Stimulated activated CD4-positive, alpha-beta T cell treated with anti-CD3 and anti-CD28 coated beads, TNF-alpha, amount 100 ng/mL, for 1 hour (primary cell): Measurements from ENCODE around the gene LONP2.
"Not testable (repeated sequence)": the region's sequence is repeated elsewhere in the genome, so short reads cannot be mapped to it uniquely, and the experiment has no call there.

Experiments used
- DNase-seq, 3 donors: peaks; one replicate each; pipeline ENCODE4 v3.0.0-alpha.2; 2020; ENCODE audit warnings: low read depth in 3 of 3, low spot score in 1 of 3

LONP2 gene

DNA sequence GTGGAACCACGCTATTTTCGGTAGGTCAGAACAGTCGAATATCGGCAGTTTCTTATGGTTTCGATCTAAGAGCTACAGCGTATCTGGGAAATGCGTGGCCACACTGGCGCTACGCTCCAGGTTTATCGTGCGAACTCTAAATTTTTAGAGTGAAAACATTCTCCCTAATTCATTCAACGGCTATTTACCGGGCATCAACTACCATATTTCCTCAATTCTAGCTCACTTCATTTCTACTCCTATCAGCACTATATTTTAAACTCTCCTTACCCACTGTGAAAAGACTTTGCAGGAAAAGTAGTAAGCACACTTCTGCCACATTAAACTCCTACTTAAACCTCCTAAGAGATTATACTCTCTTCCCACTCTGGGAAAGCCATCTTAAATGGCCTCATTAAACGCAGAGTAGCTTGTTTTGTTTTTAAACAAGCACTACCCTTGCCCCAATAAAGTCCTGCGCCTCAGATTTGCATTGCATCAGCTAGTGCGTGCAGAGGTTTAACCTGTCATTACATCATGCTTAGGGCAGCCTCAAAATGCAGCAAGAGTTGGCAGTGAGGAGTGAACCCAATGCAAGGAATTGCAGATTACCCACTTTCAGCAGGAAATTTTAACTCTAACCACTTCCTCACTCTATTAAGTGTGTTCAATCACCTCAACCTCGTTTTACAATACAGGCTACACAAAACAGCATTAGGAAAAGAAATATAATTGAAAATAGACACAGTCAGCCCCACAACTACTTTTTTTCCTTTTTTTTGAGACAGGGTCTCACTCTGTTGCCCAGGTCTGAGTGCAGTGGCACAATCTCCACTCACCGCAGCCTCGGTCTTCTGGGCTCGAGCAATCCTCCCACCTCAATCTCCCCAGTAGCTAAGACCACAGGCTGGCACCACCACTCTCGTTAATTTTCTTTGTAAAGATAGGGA lies 122.3 kb downstream of the LONP2 start:
- no peak for DNase-seq

DNA sequence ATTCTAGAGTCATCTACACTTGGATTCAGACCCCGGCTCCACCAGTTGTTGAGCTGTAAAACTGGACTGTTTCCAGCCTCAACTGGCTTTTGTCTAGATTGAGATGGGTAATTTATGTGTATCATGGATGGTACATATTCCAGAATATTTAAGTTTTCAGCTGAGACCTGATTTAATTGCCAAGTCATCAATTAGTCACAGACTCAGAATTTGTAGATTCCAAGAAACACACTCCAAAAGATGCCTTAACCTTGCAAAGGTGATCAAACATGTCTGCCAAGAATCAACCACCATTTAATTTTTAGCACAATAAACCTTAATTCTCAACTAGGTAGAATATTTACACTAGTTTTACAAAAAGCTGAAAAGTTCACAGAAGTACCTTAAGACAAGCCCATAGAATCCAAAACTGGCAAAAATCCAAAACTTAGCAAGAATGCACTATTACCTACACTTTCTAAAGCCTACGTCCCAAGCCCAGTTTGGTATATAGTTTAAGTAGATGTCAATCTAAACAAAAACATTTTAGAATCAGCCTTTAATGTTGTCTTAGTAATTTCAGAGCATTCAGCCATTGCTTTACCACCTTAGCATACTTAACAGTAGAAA lies 123.4 kb downstream of the LONP2 start:
- DNase-seq: no peak

DNA sequence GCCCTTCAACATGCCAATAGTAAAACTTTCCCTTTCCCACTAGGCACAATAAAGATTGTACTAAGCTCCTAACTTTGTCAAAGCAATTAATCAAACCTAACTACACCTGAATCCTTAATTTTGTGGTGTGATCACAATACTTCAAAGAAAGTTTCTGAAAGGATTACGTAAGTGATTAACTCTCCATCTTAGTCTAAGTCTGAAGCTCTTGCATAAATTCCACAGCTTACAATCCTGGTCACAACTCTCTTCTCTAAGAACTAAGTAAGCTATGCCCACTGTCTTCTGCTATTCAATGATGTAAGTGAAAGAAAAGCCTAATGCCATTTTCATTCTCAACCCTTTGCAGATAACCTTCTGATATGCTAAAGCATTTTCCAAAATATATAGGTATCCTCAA lies 125.7 kb downstream of the LONP2 start:
- no peak for DNase-seq

DNA sequence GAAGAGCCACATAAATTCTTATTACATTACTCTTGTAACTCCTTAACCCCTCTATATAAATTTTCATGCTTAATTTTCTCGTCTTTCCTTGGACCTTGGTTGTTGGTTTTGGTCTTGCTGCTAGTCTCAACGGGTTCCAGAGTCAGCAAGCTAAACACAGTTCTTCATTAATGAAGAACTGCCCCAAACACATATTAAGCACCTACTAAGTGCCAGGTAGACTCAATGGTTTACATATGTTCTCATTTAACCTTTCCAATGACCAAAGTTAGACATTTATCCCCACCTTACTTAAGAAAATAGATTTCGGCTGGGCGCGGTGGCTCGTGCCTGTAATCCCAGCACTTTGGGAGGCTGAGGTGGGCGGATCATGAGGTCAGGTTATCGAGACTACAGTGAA lies 126.1 kb downstream of the LONP2 start:
- no peak for DNase-seq

- not testable (repeated sequence) for DNase-seq
Observed at GRCh38 chr16:48370668-48371392, 126.7 kb downstream of the LONP2 start.

GRCh38 chr16:48371393-48371780 lies 127.3 kb downstream of the LONP2 start:
- no peak for DNase-seq

DNA sequence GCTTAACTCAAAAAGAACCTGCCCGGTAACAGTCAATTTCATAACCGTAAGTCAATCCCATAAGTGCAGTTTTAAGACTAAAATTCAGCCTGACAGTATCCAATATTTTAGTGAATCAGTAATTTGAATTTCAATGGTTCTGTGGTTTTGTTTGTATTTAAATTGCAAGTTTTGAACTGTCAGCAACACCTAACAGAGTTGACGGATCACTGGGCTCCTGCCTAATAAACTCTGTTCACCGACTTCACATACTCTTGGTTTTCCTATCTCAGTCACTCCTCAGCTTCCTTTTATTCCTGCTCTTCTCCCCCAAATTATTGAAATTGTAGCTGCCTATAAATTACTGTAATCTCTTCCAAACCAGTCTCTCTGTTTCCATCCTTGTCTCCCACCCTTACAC lies 128.6 kb downstream of the LONP2 start:
- DNase-seq: no peak

DNA sequence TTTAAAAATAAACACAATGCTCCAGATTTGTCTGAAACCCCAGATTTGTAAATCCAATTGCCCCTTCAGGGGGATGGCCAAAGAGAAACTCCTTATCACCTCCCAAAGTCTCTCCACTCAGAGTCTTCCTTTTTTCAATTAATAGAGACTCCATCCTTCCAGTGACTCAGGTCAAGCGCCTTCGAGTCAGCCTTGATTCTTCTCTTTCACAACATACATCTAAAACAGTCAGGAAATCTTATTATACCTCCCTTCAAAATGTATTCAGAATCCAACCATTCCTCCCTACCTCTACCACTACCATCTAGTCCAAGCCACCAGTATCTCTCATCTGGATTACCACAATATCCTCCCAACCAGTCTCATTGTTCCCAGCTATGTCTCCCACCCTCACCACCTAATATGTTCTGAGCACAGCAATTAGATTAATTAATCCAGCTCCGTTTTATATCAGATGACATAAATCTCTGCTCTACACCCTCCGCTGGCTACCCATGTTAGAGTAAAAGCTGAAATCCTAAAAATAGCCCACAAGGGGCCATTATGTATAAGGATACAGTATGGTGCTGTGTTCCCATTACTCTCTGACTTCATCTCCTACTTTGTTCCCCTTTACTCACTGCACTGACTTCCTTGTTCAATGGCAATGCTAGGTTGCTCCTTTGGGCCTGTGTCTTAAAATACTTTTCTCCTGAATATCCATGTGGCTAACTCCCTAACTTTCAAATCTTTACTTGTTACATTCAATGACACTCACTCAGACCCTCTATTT lies 129.3 kb downstream of the LONP2 start:
- DNase-seq: no peak

GRCh38 chr16:48374255-48374654 lies 130.2 kb downstream of the LONP2 start:
- DNase-seq: no peak

GRCh38 chr16:48377301-48377700 lies 133.2 kb downstream of the LONP2 start:
- DNase-seq: not testable (repeated sequence)

DNA sequence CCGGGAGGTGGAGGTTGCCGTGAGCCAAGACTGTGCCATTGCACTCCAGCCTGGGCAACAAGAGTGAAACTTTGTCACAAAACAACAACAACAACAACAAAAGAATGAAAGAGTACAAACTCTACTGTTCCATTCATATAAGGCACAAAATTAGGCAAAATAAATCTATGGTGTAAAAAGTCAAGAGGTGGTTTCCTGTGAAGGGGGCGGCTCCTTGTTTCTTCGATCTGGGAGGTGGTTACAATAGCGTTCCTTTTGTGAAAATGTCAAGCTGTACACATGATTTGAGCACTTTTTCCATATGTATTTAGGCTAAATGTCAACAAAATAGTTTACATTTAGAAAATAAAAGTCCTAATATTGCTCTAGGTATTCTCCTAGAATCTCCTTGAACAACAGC lies 134.2 kb downstream of the LONP2 start:
- no peak for DNase-seq

DNA sequence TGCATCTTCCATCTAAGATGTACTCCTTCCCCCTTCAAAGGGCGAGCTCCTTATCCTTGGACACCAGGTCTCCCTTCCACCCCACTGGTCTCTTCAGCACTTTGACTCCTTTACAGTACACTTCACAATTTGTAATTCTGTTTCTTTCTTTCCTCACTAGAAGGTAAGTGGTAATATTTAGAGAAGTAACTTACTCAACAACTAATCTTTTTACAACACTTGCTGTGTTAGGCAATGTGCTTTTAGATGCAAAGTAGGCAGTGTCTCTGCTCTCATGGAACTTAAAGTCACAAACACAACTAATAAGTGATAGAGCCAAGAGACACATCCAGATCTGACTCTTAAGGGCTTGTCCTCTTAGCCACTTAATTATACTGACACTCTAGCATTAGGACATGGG lies 134.7 kb downstream of the LONP2 start:
- no peak for DNase-seq

- no peak for DNase-seq
Observed at GRCh38 chr16:48381201-48381600, 137.1 kb downstream of the LONP2 start.

- DNase-seq: no peak
Observed at GRCh38 chr16:48382131-48382530, 138.0 kb downstream of the LONP2 start.

DNA sequence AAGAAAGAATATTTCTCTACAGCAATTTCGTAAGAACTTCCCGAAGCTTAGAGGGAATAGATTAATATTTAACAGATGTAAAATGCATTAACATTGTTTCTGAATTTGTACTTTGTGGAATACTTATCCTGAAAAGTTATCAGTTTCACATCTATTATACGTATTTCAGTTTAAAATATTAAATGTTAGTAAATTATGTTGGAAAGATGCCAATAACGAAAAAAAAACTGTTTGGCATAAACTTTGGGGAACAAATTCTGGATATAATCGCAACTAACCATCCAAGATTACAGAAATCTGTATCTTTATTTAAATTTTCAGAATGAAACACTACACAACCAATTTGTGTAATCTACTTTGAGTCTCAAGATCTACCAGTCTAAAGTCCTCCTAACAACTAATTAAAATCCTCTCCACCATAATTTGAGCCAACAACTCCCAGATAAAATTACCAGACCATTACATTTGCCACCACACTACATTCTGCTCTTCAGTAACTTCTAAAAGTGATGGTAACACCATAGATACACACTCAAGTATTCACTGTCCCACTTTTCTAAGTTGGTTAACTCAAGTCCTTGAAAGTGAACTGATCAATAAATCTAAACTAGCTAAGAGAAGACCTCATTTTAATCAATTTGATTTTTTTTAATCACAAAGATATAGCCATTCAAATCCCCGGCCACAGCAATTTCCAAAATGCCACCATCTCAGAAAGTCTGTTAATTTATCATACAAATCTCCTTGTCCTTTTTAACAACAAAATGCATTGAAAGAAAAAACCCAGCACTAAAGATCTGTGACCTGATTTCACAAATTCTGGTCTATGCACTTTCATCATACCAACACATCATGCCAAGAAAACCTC lies 139.1 kb downstream of the LONP2 start:
- DNase-seq: no peak

DNA sequence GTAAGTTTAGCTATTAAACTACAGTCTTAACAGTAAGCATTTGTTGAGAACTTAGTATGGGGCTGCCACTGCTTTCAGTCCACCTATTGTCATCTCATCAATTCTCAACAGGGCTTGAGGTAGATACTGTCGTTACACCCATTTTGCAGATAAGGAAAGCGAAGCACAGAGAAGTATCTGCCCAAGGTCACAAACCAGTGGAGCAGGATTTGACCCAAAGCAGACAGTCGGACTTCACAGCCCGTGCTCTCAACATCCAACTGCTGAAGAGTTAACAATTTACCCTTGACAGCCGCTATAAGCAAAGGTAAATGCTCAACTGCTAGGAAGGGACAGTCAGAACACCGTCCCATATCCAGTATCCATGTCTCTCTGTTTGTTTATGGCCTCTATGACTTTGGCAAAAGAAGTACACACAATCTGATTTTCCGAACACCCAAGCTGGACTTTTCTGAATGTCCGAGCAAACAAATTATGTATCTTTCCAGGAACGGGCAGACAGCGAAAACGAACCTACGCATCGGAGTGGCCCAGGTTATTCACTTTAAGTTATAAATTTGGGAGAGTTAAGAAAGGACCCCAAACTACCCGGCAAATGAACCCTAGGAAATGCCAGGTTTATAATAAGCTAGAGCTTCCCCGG lies 139.9 kb downstream of the LONP2 start:
- DNase-seq: no peak

GRCh38 chr16:48384520-48385252 lies 140.6 kb downstream of the LONP2 start:
- DNase-seq: peak in 1 of 3 donors; percentile 15

DNA sequence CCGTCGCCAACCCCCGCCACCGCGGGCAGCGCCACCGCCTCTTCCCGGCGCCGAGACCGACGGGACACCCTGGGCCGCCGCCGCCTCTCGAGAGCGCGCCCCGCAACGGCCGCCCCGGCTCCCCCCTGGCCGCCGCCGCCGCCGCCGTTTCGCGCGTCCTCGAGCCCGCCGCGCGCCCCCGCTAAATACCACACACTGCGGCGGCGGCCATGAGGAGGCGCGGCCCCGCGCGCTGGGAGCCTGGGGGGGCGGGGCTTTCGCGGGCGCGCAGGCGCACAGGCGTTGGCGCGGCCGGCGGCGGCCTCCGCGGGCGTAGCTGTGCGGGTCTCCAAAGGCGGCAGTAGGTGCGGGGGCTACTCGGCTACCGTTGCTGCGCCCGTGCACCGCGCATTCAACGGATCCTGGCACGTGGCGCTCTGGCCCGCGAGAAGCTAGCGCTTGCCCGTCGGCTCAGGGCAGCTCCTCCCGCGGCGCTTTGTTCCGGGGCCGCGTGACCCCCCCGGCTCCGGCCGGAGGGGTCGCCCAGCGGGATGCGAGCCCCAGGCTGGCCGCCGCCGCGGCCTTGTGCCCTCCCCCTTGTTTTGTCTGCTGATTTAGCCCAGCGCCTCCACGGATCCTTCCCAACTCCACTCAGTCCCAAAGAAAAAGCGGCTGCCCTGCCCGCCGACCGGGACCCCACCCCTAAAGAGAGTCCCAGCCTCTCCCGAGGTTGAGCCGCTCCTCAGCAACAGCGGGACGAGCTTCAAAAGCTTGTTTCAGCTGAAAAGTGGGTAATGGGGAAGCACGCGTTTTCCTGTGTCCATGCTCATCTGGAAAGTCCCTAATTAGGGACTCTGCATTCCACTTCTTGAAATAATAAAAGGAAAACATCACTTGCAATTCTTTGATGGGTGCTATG lies 141.4 kb downstream of the LONP2 start, which contains the start of gene SIAH1:
Gene SIAH1 (minus strand): TSS at position 161 of the 898 bp plus-strand sequence. CDS start 22,985 bp downstream, outside the sequence.
- peak; percentile 65 to 92 (median 80) for DNase-seq
